Effector memory CD4-positive, alpha-beta T cell (primary cell): ENCODE data around the gene ZNF214.

Experiments
- DNase-seq, 3 donors: peaks; one replicate each; pipeline ENCODE4 v3.0.0-alpha.2; 2020
- H3K27ac ChIP-seq: 2 replicates; pipeline ENCODE4 v1.7.0; 2013; ENCODE audit warnings: mild to moderate bottlenecking, low read length, moderate library complexity; ENCODE audit not compliant: insufficient read depth, poor library complexity, severe bottlenecking
- H3K27me3 ChIP-seq: replicated peaks from 2 replicates; pipeline ENCODE4 v1.7.0; 2013; ENCODE audit warnings: mild to moderate bottlenecking, low read length; ENCODE audit not compliant: insufficient read depth, control insufficient read depth, poor library complexity, severe bottlenecking
- H3K36me3 ChIP-seq: 2 replicates; pipeline ENCODE4 v1.7.0; 2013; ENCODE audit warnings: mild to moderate bottlenecking, low read length, moderate library complexity; ENCODE audit not compliant: control insufficient read depth, insufficient read depth
- H3K4me1 ChIP-seq: 2 replicates; pipeline ENCODE4 v1.7.0; 2013; ENCODE audit warnings: low read length, mild to moderate bottlenecking; ENCODE audit not compliant: control insufficient read depth, insufficient read depth, poor library complexity, severe bottlenecking
- H3K4me3 ChIP-seq: 2 replicates; pipeline ENCODE4 v1.7.0; 2013; ENCODE audit warnings: low read length, low read depth, mild to moderate bottlenecking; ENCODE audit not compliant: insufficient read depth, poor library complexity, severe bottlenecking
- H3K9me3 ChIP-seq: 2 replicates; pipeline ENCODE4 v1.7.0; 2013; ENCODE audit warnings: mild to moderate bottlenecking, low read length, moderate library complexity; ENCODE audit not compliant: control insufficient read depth
- total RNA-seq, 3 donors: gene quantifications; one replicate each; lab custom pipeline; 2026; lab: John Stamatoyannopoulos, UW

ZNF214 gene
- 0 reads per million in 3 donors for total RNA-seq

GRCh38 chr11:7020183-7020917, at the start of gene ZNF214, which contains the start of gene NLRP14:
ZNF214 (minus strand) TSS chr11:7020346; CDS start chr11:7002835, 17,511 bp downstream.
NLRP14 (plus strand) TSS chr11:7020479; CDS start chr11:7038587, 18,108 bp downstream.
- H3K27ac ChIP-seq: no peak within 1 kb of the TSS
- DNase-seq: no peak

GRCh38 chr11:7062534-7062933, 42.4 kb upstream of the ZNF214 start:
- no peak overlapping the region for H3K27ac ChIP-seq
- H3K27me3 ChIP-seq: no peaks in the 10 kb centered on the region
- no peaks in the 10 kb centered on the region for H3K4me1 ChIP-seq
- no peaks in the 10 kb centered on the region for H3K36me3 ChIP-seq
- no peak for DNase-seq
- H3K4me3 ChIP-seq: no peak overlapping the region
- no peaks in the 10 kb centered on the region for H3K9me3 ChIP-seq

More at GRCh38 chr11:7020183-7020917, at the start of gene ZNF214, which contains the start of gene NLRP14:
- Histone ChIP-seq H3K9me3 (no peaks in the 10 kb centered on the region), H3K4me1 (no peaks in the 10 kb centered on the region), H3K27me3 (no peaks in the 10 kb centered on the region), H3K4me3 (no peak within 1 kb of the TSS), H3K36me3 (no peaks in the 10 kb centered on the region)

- H3K9me3 ChIP-seq: no peaks in the 10 kb centered on the region
- no peaks in the 10 kb centered on the region for H3K36me3 ChIP-seq
- DNase-seq: no peak
- no peak overlapping the region for H3K27ac ChIP-seq
- no peaks in the 10 kb centered on the region for H3K27me3 ChIP-seq
- no peaks in the 10 kb centered on the region for H3K4me1 ChIP-seq
- no peak overlapping the region for H3K4me3 ChIP-seq
Observed at GRCh38 chr11:7060868-7061267, 40.7 kb upstream of the ZNF214 start.

- DNase-seq: no peak
Observed at GRCh38 chr11:7057641-7058040, 37.5 kb upstream of the ZNF214 start.

GRCh38 chr11:7056828-7057513, 36.8 kb upstream of the ZNF214 start:
- no peak for DNase-seq
- Histone ChIP-seq H3K4me3 (no peak overlapping the region), H3K36me3 (no peaks in the 10 kb centered on the region), H3K27ac (no peak overlapping the region), H3K27me3 (no peaks in the 10 kb centered on the region), H3K9me3 (no peaks in the 10 kb centered on the region), H3K4me1 (no peaks in the 10 kb centered on the region)

More at GRCh38 chr11:7057641-7058040, 37.5 kb upstream of the ZNF214 start:
- H3K36me3 ChIP-seq: no peaks in the 10 kb centered on the region
- H3K27me3 ChIP-seq: no peaks in the 10 kb centered on the region
- H3K4me3 ChIP-seq: no peak overlapping the region
- no peaks in the 10 kb centered on the region for H3K4me1 ChIP-seq
- H3K27ac ChIP-seq: no peak overlapping the region
- no peaks in the 10 kb centered on the region for H3K9me3 ChIP-seq

- Histone ChIP-seq H3K27ac (no peak overlapping the region), H3K27me3 (no peaks in the 10 kb centered on the region), H3K36me3 (no peaks in the 10 kb centered on the region), H3K4me1 (no peaks in the 10 kb centered on the region), H3K4me3 (no peak overlapping the region), H3K9me3 (no peaks in the 10 kb centered on the region)
- no peak for DNase-seq
Observed at GRCh38 chr11:7050191-7050590, 30.0 kb upstream of the ZNF214 start.

GRCh38 chr11:7046474-7047175, 26.5 kb upstream of the ZNF214 start:
- no peaks in the 10 kb centered on the region for H3K27me3 ChIP-seq
- H3K36me3 ChIP-seq: no peaks in the 10 kb centered on the region
- H3K4me3 ChIP-seq: no peak overlapping the region
- H3K27ac ChIP-seq: no peak overlapping the region
- DNase-seq: no peak
- H3K4me1 ChIP-seq: no peaks in the 10 kb centered on the region
- no peaks in the 10 kb centered on the region for H3K9me3 ChIP-seq

- DNase-seq: no peak
- no peak overlapping the region for H3K27ac ChIP-seq
- H3K9me3 ChIP-seq: no peaks in the 10 kb centered on the region
- H3K4me1 ChIP-seq: no peaks in the 10 kb centered on the region
- H3K27me3 ChIP-seq: peaks cover 4% of the 10 kb centered on the region
- H3K4me3 ChIP-seq: no peak overlapping the region
- H3K36me3 ChIP-seq: no peaks in the 10 kb centered on the region
Observed at GRCh38 chr11:7034019-7034418, 13.9 kb upstream of the ZNF214 start.

GRCh38 chr11:7032692-7033091, 12.5 kb upstream of the ZNF214 start:
- no peak for DNase-seq
- H3K4me3 ChIP-seq: no peak overlapping the region
- no peaks in the 10 kb centered on the region for H3K9me3 ChIP-seq
- H3K27me3 ChIP-seq: no peaks in the 10 kb centered on the region
- no peaks in the 10 kb centered on the region for H3K4me1 ChIP-seq
- no peaks in the 10 kb centered on the region for H3K36me3 ChIP-seq
- no peak overlapping the region for H3K27ac ChIP-seq
